ENCODE data around the gene RAB44.

GRCh38 chr6:36673882-36674281 is 23.7 kb upstream of the RAB44 start:
- TF ChIP-seq POLR2A (IDR thresholded peaks at IDR 0.05): no peak
- TF ChIP-seq CTCF (IDR thresholded peaks at IDR 0.05): no peak
